Fibroblast of the aortic adventitia (primary cell): ENCODE measurements around the gene EPB41L4A. TPM values are rescaled to one million over a fixed set of nuclear protein-coding genes. Genes with fewer than 3 reads are reported as not detected.

ENCODE experiments used
- DNase-seq: peaks from one replicate; pipeline ENCODE4 v3.0.0-alpha.2; 2010; ENCODE audit warnings: low read depth
- H3K4me3 ChIP-seq: 2 replicates; pipeline ENCODE4 v1.5.1; 2011; ENCODE audit warnings: low read depth, mild to moderate bottlenecking, control low read depth, low read length, moderate library complexity
- CTCF ChIP-seq: IDR thresholded peaks from 2 replicates; pipeline ENCODE4 v1.5.1; 2011; ENCODE audit warnings: mild to moderate bottlenecking, low read length, control low read depth, inconsistent platforms; ENCODE audit not compliant: insufficient read depth
- total RNA-seq: library from RNA; depleted of rRNA; stranded (reverse); fragments of >200 nt; gene quantifications from 2 replicates; pipeline ENCODE4 v1.2.3, GENCODE V29; 2012; ENCODE audit warnings: low replicate concordance

EPB41L4A gene
- total RNA-seq, 1 donor, result 0.54 TPM

- H3K4me3 ChIP-seq, result peak overlapping the region; percentile 86
- DNase-seq, result no peak
- TF ChIP-seq CTCF, result no peak
Observed at GRCh38 chr5:112161392-112161748, 257.7 kb downstream of the EPB41L4A start.

GRCh38 chr5:112160652-112161391 is 258.3 kb downstream of the EPB41L4A start:
- peak; percentile 100 for TF ChIP-seq CTCF
- H3K4me3 ChIP-seq, result peak overlapping the region; percentile 86
- peak; percentile 92 for DNase-seq

GRCh38 chr5:112159435-112159834 is 259.6 kb downstream of the EPB41L4A start:
- no peak for DNase-seq
- no peak overlapping the region for H3K4me3 ChIP-seq
- TF ChIP-seq CTCF, result no peak

GRCh38 chr5:112156211-112156610 is 262.9 kb downstream of the EPB41L4A start:
- no peak overlapping the region for H3K4me3 ChIP-seq
- TF ChIP-seq CTCF, result no peak
- no peak for DNase-seq

- TF ChIP-seq CTCF, result no peak
- no peak overlapping the region for H3K4me3 ChIP-seq
- DNase-seq, result no peak
Observed at GRCh38 chr5:112154940-112155686, 264.0 kb downstream of the EPB41L4A start.

GRCh38 chr5:112149727-112150126 is 269.4 kb downstream of the EPB41L4A start:
- no peak for DNase-seq
- TF ChIP-seq CTCF, result no peak
- no peak overlapping the region for H3K4me3 ChIP-seq
